ENCODE results near the gene KATNAL2. TPM values are rescaled to one million over a fixed set of nuclear protein-coding genes. Genes with fewer than 3 reads are reported as not detected.

Gene KATNAL2
- polyA plus RNA-seq, 2 of the 4 experiments (the other 2 are of a cell fraction), result 4.0 to 5.4 TPM

DNA sequence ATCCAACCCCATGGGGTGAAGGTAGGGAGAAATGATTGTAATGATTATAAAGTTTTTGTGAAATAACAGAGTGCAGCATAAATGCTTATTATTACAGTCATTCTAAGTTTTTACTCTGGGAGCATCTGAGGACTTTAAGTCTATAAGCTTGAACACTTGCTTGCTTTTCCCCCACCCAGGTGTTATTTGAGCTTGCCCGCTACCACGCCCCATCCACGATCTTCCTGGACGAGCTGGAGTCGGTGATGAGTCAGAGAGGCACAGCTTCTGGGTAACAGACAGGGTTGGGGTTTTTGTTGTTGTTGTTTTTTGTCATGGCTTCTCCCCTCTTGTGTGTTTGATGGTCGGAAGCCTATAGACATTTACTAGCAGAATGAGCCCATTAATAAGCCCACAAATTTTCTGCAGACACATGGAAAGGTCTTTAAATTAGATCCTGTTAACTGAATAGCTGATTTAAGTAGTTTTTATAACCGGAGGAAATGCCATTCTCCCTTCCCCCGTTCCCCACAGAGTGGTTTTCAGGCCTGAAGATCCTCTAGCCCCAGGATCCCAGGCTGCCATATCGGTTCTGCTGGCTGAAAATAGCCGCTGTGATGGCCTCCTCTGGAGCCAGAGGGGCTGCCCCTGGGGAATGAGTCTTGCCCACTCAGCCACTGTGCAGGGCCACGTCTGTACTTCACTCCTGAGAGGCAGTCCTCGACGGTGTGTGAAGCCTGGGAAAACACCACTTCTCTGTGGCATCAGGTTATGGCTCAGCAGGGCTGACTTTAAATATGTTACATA is 157.9 kb downstream of the KATNAL2 start:
- Histone ChIP-seq H3K9me3 (no peaks in the 10 kb centered on the region), H3K4me2 (peak overlapping the region; percentile 43), H3K4me3 (no peak overlapping the region), H3K27ac (0 out of 6 replicates have a peak overlapping the region, but pooled peaks of 1 of the 2 experiments have one; percentile 24), H3K4me1 (peaks cover 6% of the 10 kb centered on the region; the same call in 1 of the 3 replicates)
- TF ChIP-seq BHLHE40 (IDR thresholded peaks at IDR 0.05; ENCODE audit: low read depth, low read length) (no peak), CBX2 (IDR thresholded peaks at IDR 0.05; ENCODE audit: borderline replicate concordance, low read depth) (no peak), HOXB5 (CRISPR knock-in tag; IDR thresholded peaks at IDR 0.05) (no peak), ELK1 (IDR thresholded peaks at IDR 0.05; ENCODE audit: low read depth, low read length) (no peak), PHF8 (IDR thresholded peaks at IDR 0.05; ENCODE audit: borderline replicate concordance, low read depth) (no peak), HMGXB4 (CRISPR knock-in tag; IDR thresholded peaks at IDR 0.05; ENCODE audit: borderline replicate concordance) (no peak)
- DNase-seq (ENCODE audit: low read depth in 1 of 2, low spot score in 1 of 2) (peak; percentile 3 to 10), ATAC-seq (no peak), FAIRE-seq (no peak)
- WGBS (ENCODE audit: missing lambda C conversion rate), result 41% methylated on average over 10 of the region's 13 CpGs
- ChIA-PET CTCF (interaction anchor here (0.9 kb wide), 1 partner anchor 140 kb away, joined by 3 read pairs; no protein-coding TSS in a partner anchor), POLR2A (no interaction called here)

DNA sequence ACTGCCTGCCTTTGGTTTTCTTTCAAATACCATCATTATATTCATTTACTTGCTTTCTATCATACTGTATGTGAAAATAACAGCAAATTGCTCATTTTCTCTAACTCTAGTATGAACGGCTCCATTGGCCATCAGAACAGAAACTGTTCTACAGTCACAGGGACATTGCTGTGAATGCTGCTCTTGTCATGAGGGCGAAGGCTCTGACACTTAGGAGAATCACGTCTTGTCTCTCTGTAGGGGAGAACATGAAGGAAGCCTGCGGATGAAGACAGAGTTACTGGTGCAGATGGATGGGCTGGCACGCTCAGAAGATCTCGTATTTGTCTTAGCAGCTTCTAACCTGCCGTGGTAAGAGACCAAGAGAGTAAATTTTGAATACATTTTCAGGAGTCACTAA is 159.7 kb downstream of the KATNAL2 start:
- DNase-seq (ENCODE audit: low read depth in 1 of 2, low spot score in 1 of 2) (no peak), FAIRE-seq (no peak), ATAC-seq (no peak)
- Histone ChIP-seq H3K4me2 (no peak overlapping the region), H3K9me3 (no peaks in the 10 kb centered on the region), H3K4me3 (no peak overlapping the region), H3K4me1 (peaks cover 6% of the 10 kb centered on the region; the same call in 1 of the 3 replicates), H3K27ac (no peak overlapping the region)
- ChIA-PET POLR2A (no interaction called here), CTCF (no interaction called here)
- TF ChIP-seq JUNB (IDR thresholded peaks at IDR 0.05), result no peak
- TF ChIP-seq REST (IDR thresholded peaks at IDR 0.05), result no peak
- no peak for TF ChIP-seq CHD4 (IDR thresholded peaks at IDR 0.05; ENCODE audit: borderline replicate concordance)
- no peak for TF ChIP-seq PHF8 (IDR thresholded peaks at IDR 0.05; ENCODE audit: borderline replicate concordance, low read depth)
- TF ChIP-seq, protein P1, sequence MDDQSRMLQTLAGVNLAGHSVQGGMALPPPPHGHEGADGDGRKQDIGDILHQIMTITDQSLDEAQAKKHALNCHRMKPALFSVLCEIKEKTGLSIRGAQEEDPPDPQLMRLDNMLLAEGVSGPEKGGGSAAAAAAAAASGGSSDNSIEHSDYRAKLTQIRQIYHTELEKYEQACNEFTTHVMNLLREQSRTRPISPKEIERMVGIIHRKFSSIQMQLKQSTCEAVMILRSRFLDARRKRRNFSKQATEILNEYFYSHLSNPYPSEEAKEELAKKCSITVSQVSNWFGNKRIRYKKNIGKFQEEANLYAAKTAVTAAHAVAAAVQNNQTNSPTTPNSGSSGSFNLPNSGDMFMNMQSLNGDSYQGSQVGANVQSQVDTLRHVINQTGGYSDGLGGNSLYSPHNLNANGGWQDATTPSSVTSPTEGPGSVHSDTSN (IDR thresholded peaks at IDR 0.05), result no peak
- no peak for TF ChIP-seq NR3C1 (IDR thresholded peaks at IDR 0.05)
- TF ChIP-seq RAD21 (conservative IDR thresholded peaks at IDR 0.05 in 1 of 2, IDR thresholded peaks at IDR 0.05 in 1 of 2), result no peak
- no peak for TF ChIP-seq CBX2 (IDR thresholded peaks at IDR 0.05; ENCODE audit: borderline replicate concordance, low read depth)
- TF ChIP-seq JUN (IDR thresholded peaks at IDR 0.05), result no peak
- TF ChIP-seq MYC (IDR thresholded peaks at IDR 0.05; ENCODE audit: borderline replicate concordance, low read length), result no peak
- no peak for TF ChIP-seq EHF (CRISPR knock-in tag; IDR thresholded peaks at IDR 0.05)
- TF ChIP-seq, protein P2, sequence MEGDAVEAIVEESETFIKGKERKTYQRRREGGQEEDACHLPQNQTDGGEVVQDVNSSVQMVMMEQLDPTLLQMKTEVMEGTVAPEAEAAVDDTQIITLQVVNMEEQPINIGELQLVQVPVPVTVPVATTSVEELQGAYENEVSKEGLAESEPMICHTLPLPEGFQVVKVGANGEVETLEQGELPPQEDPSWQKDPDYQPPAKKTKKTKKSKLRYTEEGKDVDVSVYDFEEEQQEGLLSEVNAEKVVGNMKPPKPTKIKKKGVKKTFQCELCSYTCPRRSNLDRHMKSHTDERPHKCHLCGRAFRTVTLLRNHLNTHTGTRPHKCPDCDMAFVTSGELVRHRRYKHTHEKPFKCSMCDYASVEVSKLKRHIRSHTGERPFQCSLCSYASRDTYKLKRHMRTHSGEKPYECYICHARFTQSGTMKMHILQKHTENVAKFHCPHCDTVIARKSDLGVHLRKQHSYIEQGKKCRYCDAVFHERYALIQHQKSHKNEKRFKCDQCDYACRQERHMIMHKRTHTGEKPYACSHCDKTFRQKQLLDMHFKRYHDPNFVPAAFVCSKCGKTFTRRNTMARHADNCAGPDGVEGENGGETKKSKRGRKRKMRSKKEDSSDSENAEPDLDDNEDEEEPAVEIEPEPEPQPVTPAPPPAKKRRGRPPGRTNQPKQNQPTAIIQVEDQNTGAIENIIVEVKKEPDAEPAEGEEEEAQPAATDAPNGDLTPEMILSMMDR (IDR thresholded peaks at IDR 0.05), result no peak
- no peak for TF ChIP-seq RNF2 (IDR thresholded peaks at IDR 0.05; ENCODE audit: borderline replicate concordance, low read depth)
- no peak for TF ChIP-seq MAFK (IDR thresholded peaks at IDR 0.05; ENCODE audit: partially characterized antibody)
- TF ChIP-seq HOXB13 (CRISPR knock-in tag; IDR thresholded peaks at IDR 0.05; ENCODE audit: low read depth), result no peak
- no peak for TF ChIP-seq ELK1 (IDR thresholded peaks at IDR 0.05; ENCODE audit: low read depth, low read length)
- WGBS (ENCODE audit: missing lambda C conversion rate), result 86% methylated on average over 7 of the region's 7 CpGs

Measured in A549 (cell line).